Panc1 (cell line): ENCODE data around the gene ZNF664. TPM values are rescaled to one million over a fixed set of nuclear protein-coding genes. Genes with fewer than 3 reads are reported as not detected.

Experiments
- ATAC-seq: fragments of 200-7000 bp; cut with Tn5 transposase; 2 replicates; pipeline ENCODE4 v1.9.1; 2020; ENCODE audit warnings: mild to moderate bottlenecking, moderate library complexity
- BruUV-seq: library from RNA; stranded (reverse); fragments of 400-500 nt; replicated peaks from 2 replicates; lab custom pipeline; 2021; lab: Mats Ljungman, UMichigan
- CTCF ChIA-PET: fragments of 300-600 bp; sonication (Branson Sonifier 250); formaldehyde crosslinking; loops from one replicate; lab custom pipeline; 2022; ENCODE audit warnings: antibody characterized with exemption; lab: Charles Lee
- POLR2A ChIA-PET: fragments of 300-600 bp; sonication (Branson Sonifier 250); formaldehyde crosslinking; loops from one replicate; lab custom pipeline; 2022; ENCODE audit warnings: antibody characterized with exemption; lab: Charles Lee
- DNase-seq: peaks from one replicate; pipeline ENCODE4 v3.0.0-alpha.2; 2010; ENCODE audit warnings: low read depth, low spot score
- H3K27ac ChIP-seq: 2 replicates; pipeline ENCODE4 v1.5.1; 2011; ENCODE audit warnings: mild to moderate bottlenecking, low read length, inconsistent platforms
- H3K27me3 ChIP-seq: fragments of 200-500 bp; sonication (Bioruptor generic); 2 replicates; pipeline ENCODE4 v1.6.0; 2014; ENCODE audit warnings: low read length, inconsistent platforms; ENCODE audit not compliant: control insufficient read depth, insufficient read depth
- H3K36me3 ChIP-seq: fragments of 200-500 bp; sonication (Bioruptor generic); 2 replicates; pipeline ENCODE4 v1.5.1; 2014; ENCODE audit warnings: inconsistent platforms, mild to moderate bottlenecking, low read length, moderate library complexity; ENCODE audit not compliant: control insufficient read depth, insufficient read depth
- H3K4me1 ChIP-seq: 2 replicates; pipeline ENCODE4 v1.5.1; 2011; ENCODE audit warnings: inconsistent platforms, mild to moderate bottlenecking, low read length, moderate library complexity; ENCODE audit not compliant: control insufficient read depth, insufficient read depth
- H3K4me3 ChIP-seq, 2 experiments: 2 replicates each; pipeline ENCODE4 v1.5.1; 2011 to 2012; ENCODE audit warnings: low read depth in 2 of 2, low read length in 2 of 2, mild to moderate bottlenecking in 2 of 2, inconsistent platforms in 1 of 2, moderate library complexity in 1 of 2
- H3K9me3 ChIP-seq: fragments of 200-500 bp; sonication (Bioruptor generic); 2 replicates; pipeline ENCODE4 v1.5.1; 2014; ENCODE audit warnings: low read depth, mild to moderate bottlenecking, inconsistent platforms, low read length, moderate library complexity; ENCODE audit not compliant: control insufficient read depth, insufficient read depth
- CTCF ChIP-seq: fragments of 450-650 bp; IDR thresholded peaks from 2 replicates; pipeline ENCODE4 v1.5.1; 2017; ENCODE audit warnings: mild to moderate bottlenecking
- POLR2AphosphoS5 ChIP-seq: IDR thresholded peaks from 2 replicates; pipeline ENCODE4 v1.6.1; 2012; ENCODE audit warnings: mild to moderate bottlenecking, low read depth, low read length, moderate library complexity
- REST ChIP-seq, 2 experiments: IDR thresholded peaks; 2 replicates each; pipeline ENCODE4 v1.6.1; 2011 to 2012; ENCODE audit warnings: low read depth in 2 of 2, control low read depth in 1 of 2, low read length in 1 of 2, mild to moderate bottlenecking in 1 of 2, moderate library complexity in 1 of 2; ENCODE audit not compliant: insufficient read depth in 1 of 2
- SIN3A ChIP-seq: IDR thresholded peaks from 2 replicates; pipeline ENCODE4 v1.6.1; 2012; ENCODE audit warnings: low read depth, mild to moderate bottlenecking, low read length, moderate library complexity, borderline replicate concordance; ENCODE audit not compliant: insufficient read depth
- TCF7L2 ChIP-seq: IDR thresholded peaks from 2 replicates; pipeline ENCODE4 v1.6.1; 2011; ENCODE audit warnings: mild to moderate bottlenecking, low read depth, low read length, inconsistent platforms
- in situ Hi-C: cut with HindIII; loops from 2 replicates; pipeline ENCODE4 v1.10.0; 2016; ENCODE audit warnings: low sequenced_read_pairs, low pct_unique_long_range_greater_than_20kb
- intact Hi-C: fragments of 100-400 bp; cut with micrococcal nuclease; formaldehyde crosslinking; loops from one replicate; pipeline ENCODE4 v1.10.0; 2022; ENCODE audit not compliant: unreplicated experiment
- total RNA-seq: library from RNA; stranded (reverse); gene quantifications from one replicate; pipeline ENCODE4 v1.2.1, GENCODE V29; 2021; ENCODE audit not compliant: unreplicated experiment

ZNF664 gene
- total RNA-seq, 1 experiment from 2014 or later = 115 TPM

GRCh38 chr12:124000111-124000510 is 27.1 kb downstream of the ZNF664 start:
- ATAC-seq (no peak), DNase-seq (no peak)
- Histone ChIP-seq H3K4me1 (no peaks in the 10 kb centered on the region), H3K36me3 (0 out of 2 replicates have a peak, but pooled peaks cover 3% of the 10 kb centered on the region), H3K9me3 (no peaks in the 10 kb centered on the region), H3K27me3 (no peaks in the 10 kb centered on the region), H3K4me3 (no peak overlapping the region), H3K27ac (no peak overlapping the region)
- in situ Hi-C loops = no loop called here
- ChIA-PET CTCF (no interaction called here), POLR2A (no interaction called here)
- intact Hi-C loops = no loop called here
- TF ChIP-seq SIN3A (no peak), POLR2AphosphoS5 (no peak)
- no TSS peak for BruUV-seq

GRCh38 chr12:124001343-124001742 is 28.3 kb downstream of the ZNF664 start:
- POLR2A ChIA-PET = no interaction called here
- no peak for ATAC-seq
- H3K4me1 ChIP-seq = no peaks in the 10 kb centered on the region
- H3K27me3 ChIP-seq = no peaks in the 10 kb centered on the region
- BruUV-seq = no TSS peak
- in situ Hi-C loops = no loop called here
- no peak for TF ChIP-seq SIN3A
- 0 out of 2 replicates have a peak, but pooled peaks cover 3% of the 10 kb centered on the region for H3K36me3 ChIP-seq
- intact Hi-C loops = no loop called here
- H3K4me3 ChIP-seq = no peak overlapping the region
- no peak for DNase-seq
- no peaks in the 10 kb centered on the region for H3K9me3 ChIP-seq
- H3K27ac ChIP-seq = no peak overlapping the region
- CTCF ChIA-PET = no interaction called here

- H3K36me3 ChIP-seq = 0 out of 2 replicates have a peak, but pooled peaks cover 3% of the 10 kb centered on the region
- no peak overlapping the region for H3K4me3 ChIP-seq
- TF ChIP-seq TCF7L2 = no peak
- TF ChIP-seq CTCF = no peak
- TF ChIP-seq POLR2AphosphoS5 = no peak
- no peak for TF ChIP-seq SIN3A
- no peak for TF ChIP-seq REST (IDR thresholded peaks at IDR 0.05; ENCODE audit: insufficient read depth in 1 of 2, low read depth in 2 of 2, low read length in 1 of 2)
- H3K27me3 ChIP-seq = no peaks in the 10 kb centered on the region
- no TSS peak for BruUV-seq
- in situ Hi-C loops (no loop called here), intact Hi-C loops (no loop called here)
- ChIA-PET POLR2A (no interaction called here), CTCF (no interaction called here)
- H3K4me1 ChIP-seq = no peaks in the 10 kb centered on the region
- H3K9me3 ChIP-seq = no peaks in the 10 kb centered on the region
- no peak overlapping the region for H3K27ac ChIP-seq
- DNase-seq = no peak
- ATAC-seq = no peak
Measured at GRCh38 chr12:124002021-124002644, 29.1 kb downstream of the ZNF664 start.
